Measurements from ENCODE around the gene TBC1D12.

DNA sequence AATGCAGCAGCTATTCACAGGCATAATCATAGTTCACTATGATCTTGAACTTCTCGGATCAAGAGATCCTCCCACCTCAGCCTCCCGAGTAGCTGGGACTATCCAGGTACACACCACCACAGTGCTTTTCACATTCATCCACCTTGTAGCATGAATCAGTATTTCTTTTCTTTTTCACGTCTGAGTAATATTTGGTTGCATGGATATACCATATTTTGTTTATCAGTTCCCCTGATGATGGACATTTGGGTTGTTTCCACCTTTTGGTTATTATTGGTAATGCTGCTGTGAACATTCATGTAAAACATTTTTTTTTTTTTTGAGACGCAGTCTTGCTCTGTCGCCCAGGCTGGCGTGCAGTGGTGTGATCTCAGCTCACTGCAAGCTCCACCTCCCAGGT, 3.6 kb upstream of the TBC1D12 start:
- TF ChIP-seq YY1 (IDR thresholded peaks at IDR 0.05; ENCODE audit: insufficient read depth, insufficient read length): no peak
- no peak for TF ChIP-seq SUZ12 (IDR thresholded peaks at IDR 0.05; ENCODE audit: extremely low read depth, insufficient read depth, insufficient read length)
